Measurements from ENCODE around the gene NRL. TPM values are rescaled to one million over a fixed set of nuclear protein-coding genes. Genes with fewer than 3 reads are reported as not detected.

Gene NRL
- total RNA-seq, 1 donor from 2014 or later = 1.8 TPM

DNA sequence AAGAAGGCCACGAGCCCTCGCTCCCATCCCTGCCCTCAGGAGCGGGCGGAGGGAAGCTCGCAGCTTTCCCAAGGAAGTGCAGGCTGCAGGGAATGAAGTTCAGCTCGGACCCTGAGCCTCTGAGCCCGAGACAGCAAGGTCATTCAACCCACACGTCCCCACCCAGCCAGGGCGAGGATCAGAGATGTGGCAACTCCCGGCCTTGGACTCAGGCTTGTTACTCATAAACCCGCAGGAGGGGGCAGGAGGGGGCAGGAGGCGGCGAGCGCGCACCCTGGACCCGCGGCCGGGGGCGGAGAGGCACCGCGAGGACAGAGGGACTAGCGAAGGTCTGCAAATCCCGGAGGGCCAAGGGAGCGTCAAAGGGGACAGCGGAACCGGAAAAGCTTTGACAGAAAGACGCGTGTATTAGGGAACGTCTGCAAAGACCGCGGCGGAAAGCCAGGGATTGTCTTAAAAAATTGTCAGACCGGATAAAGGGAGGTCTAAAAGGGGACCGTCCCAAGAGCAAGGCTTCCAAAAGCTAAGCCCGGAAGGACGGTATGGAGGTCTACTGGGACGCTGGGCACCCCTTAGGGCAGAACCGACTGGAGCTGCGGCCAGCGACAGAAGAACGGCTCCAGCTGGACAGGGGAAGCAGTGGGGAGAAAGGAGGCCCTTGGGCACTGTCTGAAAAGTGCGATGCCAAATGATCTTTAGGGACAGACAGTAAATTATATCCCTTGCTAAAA lies 783 bp downstream of the NRL start:
- Mint-ChIP-seq H3K27me3 (no peaks in the 10 kb centered on the region), H3K36me3 (peaks cover 17% of the 10 kb centered on the region), H3K9me3 (no peaks in the 10 kb centered on the region), H3K4me3 (peak overlapping the region; percentile 99), H3K4me1 (ENCODE audit: unreplicated experiment) (peaks cover 20% of the 10 kb centered on the region), H3K27ac (peak overlapping the region; percentile 99)
- TF ChIP-seq, protein P1, sequence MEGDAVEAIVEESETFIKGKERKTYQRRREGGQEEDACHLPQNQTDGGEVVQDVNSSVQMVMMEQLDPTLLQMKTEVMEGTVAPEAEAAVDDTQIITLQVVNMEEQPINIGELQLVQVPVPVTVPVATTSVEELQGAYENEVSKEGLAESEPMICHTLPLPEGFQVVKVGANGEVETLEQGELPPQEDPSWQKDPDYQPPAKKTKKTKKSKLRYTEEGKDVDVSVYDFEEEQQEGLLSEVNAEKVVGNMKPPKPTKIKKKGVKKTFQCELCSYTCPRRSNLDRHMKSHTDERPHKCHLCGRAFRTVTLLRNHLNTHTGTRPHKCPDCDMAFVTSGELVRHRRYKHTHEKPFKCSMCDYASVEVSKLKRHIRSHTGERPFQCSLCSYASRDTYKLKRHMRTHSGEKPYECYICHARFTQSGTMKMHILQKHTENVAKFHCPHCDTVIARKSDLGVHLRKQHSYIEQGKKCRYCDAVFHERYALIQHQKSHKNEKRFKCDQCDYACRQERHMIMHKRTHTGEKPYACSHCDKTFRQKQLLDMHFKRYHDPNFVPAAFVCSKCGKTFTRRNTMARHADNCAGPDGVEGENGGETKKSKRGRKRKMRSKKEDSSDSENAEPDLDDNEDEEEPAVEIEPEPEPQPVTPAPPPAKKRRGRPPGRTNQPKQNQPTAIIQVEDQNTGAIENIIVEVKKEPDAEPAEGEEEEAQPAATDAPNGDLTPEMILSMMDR (conservative IDR thresholded peaks at IDR 0.05) = no peak
- DNase-seq (ENCODE audit: extremely low spot score, unreplicated experiment) = peak; percentile 76

DNA sequence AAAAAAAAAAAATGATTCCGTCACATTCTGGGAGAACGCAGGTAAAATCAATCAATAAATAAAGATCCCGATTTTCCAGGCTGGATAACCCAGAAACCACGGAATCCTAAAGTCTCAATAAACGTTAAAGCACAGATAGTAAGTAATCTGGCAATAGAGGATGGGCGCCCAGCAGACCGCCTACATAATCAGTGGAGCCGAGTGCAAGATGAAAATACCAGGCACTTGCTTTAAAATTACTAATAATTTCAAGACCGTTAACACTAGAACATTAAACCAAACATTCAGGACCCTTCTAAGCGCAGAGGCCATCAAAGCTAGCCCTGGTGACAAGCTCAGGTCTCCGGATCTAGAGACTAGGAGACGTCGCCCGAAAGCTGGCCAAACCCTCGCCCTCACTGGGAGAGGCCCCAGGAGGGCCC lies 1.4 kb downstream of the NRL start:
- H3K27ac Mint-ChIP-seq = peak overlapping the region; percentile 99
- H3K36me3 Mint-ChIP-seq = peaks cover 11% of the 10 kb centered on the region
- no peaks in the 10 kb centered on the region for H3K9me3 Mint-ChIP-seq
- H3K4me3 Mint-ChIP-seq = peak overlapping the region; percentile 99
- no peak for DNase-seq (ENCODE audit: extremely low spot score, unreplicated experiment)
- H3K27me3 Mint-ChIP-seq = no peaks in the 10 kb centered on the region
- TF ChIP-seq, protein P1 (conservative IDR thresholded peaks at IDR 0.05) = no peak
- H3K4me1 Mint-ChIP-seq (ENCODE audit: unreplicated experiment) = peaks cover 24% of the 10 kb centered on the region

DNA sequence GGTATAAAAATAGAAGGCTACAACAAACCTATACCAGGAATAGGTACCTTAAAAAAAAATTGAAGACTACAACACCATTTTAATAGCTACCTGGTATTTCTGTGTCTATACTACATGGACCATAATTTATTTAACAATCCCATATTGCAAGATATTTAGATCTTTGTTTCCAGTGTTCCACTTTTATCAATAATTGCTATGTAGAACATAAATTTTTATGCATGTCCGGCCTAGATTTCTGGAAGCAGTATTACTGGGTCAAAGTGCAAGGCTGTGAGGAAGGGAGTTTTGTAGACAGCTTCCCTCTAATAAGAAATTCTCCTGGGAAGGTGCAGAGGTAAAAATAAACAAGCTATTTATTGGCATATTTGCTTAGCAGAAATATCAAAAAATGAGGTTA lies 4.2 kb downstream of the NRL start:
- Mint-ChIP-seq H3K4me1 (ENCODE audit: unreplicated experiment) (peaks cover 10% of the 10 kb centered on the region), H3K9me3 (no peaks in the 10 kb centered on the region), H3K4me3 (no peak overlapping the region), H3K36me3 (peaks cover 5% of the 10 kb centered on the region), H3K27me3 (no peaks in the 10 kb centered on the region), H3K27ac (no peak overlapping the region)
- DNase-seq (ENCODE audit: extremely low spot score, unreplicated experiment) = no peak
- TF ChIP-seq, protein P1 (conservative IDR thresholded peaks at IDR 0.05) = no peak

DNA sequence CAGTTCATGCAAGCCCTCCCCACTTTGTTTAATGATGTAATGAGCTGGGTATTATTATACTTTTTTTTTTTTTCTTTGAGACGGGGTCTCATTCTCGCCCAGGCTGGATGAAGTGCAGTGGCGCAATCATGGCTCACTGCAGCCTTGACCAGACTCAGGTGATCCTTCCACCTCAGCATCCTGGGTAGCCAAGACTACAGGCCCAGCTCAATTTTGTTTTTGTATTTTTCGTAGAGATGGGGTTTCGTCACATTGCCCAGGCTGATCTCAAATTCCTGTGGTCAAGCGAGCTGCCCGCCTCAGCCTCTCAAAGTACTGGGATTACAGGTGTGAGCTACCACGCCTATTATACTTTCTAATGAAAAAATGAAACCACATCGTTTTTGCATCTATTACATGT lies 4.7 kb downstream of the NRL start:
- Mint-ChIP-seq H3K4me1 (ENCODE audit: unreplicated experiment) (peaks cover 5% of the 10 kb centered on the region), H3K36me3 (peaks cover under 1% of the 10 kb centered on the region)
- TF ChIP-seq, protein P1 (conservative IDR thresholded peaks at IDR 0.05) = no peak

DNA sequence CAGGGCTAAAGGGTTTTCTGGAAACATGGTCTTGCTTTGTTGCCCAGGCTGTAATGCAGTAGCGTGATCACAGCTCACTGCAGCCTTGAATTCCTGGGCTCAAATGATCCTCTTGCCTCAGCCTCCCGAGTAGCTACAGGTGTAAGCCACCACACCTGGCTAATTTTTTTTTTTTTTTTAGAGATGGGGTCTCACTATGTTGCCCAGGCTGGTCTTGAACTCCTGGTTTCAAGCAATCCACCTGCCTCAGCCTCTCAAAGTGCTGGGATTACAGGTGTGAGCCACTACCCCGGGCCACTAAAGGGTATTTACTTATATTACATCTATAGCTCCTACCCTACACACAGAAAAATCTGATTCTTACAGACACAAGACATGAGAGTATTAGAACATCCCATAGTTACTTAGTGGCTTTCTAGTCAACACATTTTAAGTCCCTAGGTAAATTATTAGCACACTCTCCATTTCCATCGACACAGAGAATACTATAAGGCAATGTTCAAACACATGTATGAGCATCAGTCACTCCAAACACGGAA lies 6.3 kb downstream of the NRL start:
- TF ChIP-seq, protein P1 (conservative IDR thresholded peaks at IDR 0.05) = no peak
- peaks cover 3% of the 10 kb centered on the region for H3K36me3 Mint-ChIP-seq
- DNase-seq (ENCODE audit: extremely low spot score, unreplicated experiment) = no peak
- H3K4me1 Mint-ChIP-seq (ENCODE audit: unreplicated experiment) = peaks cover 5% of the 10 kb centered on the region
- H3K27ac Mint-ChIP-seq = peak overlapping the region; percentile 80
- H3K9me3 Mint-ChIP-seq = no peaks in the 10 kb centered on the region
- H3K4me3 Mint-ChIP-seq = peak overlapping the region; percentile 40
- H3K27me3 Mint-ChIP-seq = no peaks in the 10 kb centered on the region

More for the DNA sequence above, 4.7 kb downstream of the NRL start:
- Mint-ChIP-seq H3K27ac (no peak overlapping the region), H3K27me3 (no peaks in the 10 kb centered on the region), H3K4me3 (no peak overlapping the region), H3K9me3 (no peaks in the 10 kb centered on the region)
- DNase-seq (ENCODE audit: extremely low spot score, unreplicated experiment) = no peak
